ENCODE data around the gene CFAP43.

- no peak for TF ChIP-seq CTCF (IDR thresholded peaks at IDR 0.05)
- TF ChIP-seq POLR2A (IDR thresholded peaks at IDR 0.05), result no peak
- no peak for TF ChIP-seq POLR2AphosphoS5 (IDR thresholded peaks at IDR 0.05)
- no peak for TF ChIP-seq EP300 (IDR thresholded peaks at IDR 0.05)
Observed at GRCh38 chr10:104276192-104276591, 44.0 kb upstream of the CFAP43 start.

Data from sigmoid colon (tissue), 4 donors.